Measurements from ENCODE around the gene CHDH.

The CHDH gene

GRCh38 chr3:53823956-53824657 lies 22.1 kb downstream of the CHDH start:
- DNase-seq, result no peak

GRCh38 chr3:53823026-53823955 lies 22.9 kb downstream of the CHDH start:
- no peak for DNase-seq

- no peak for DNase-seq
Measured at GRCh38 chr3:53822331-53822741, 23.9 kb downstream of the CHDH start.

- no peak for DNase-seq
Measured at GRCh38 chr3:53821631-53822121, 24.5 kb downstream of the CHDH start.

- DNase-seq, result no peak
Measured at GRCh38 chr3:53820756-53821580, 25.3 kb downstream of the CHDH start.

- no peak for DNase-seq
Measured at GRCh38 chr3:53820084-53820483, 26.1 kb downstream of the CHDH start.

- no peak for DNase-seq
Measured at GRCh38 chr3:53819163-53819868, 26.9 kb downstream of the CHDH start.

GRCh38 chr3:53818221-53819162 lies 27.7 kb downstream of the CHDH start:
- DNase-seq, result no peak

- no peak for DNase-seq
Measured at GRCh38 chr3:53817809-53818208, 28.4 kb downstream of the CHDH start.

- DNase-seq, result no peak
Measured at GRCh38 chr3:53817211-53817610, 29.0 kb downstream of the CHDH start.

GRCh38 chr3:53816425-53816824 lies 29.8 kb downstream of the CHDH start:
- DNase-seq, result no peak

GRCh38 chr3:53815651-53816050 lies 30.6 kb downstream of the CHDH start:
- no peak for DNase-seq

- DNase-seq, result no peak
Measured at GRCh38 chr3:53815067-53815466, 31.2 kb downstream of the CHDH start.

GRCh38 chr3:53813876-53814275 lies 32.3 kb downstream of the CHDH start:
- DNase-seq, result no peak

- no peak for DNase-seq
Measured at GRCh38 chr3:53813229-53813628, 33.0 kb downstream of the CHDH start.

GRCh38 chr3:53812434-53812833 lies 33.8 kb downstream of the CHDH start:
- DNase-seq, result no peak

- DNase-seq, result no peak
Measured at GRCh38 chr3:53811143-53811927, 34.9 kb downstream of the CHDH start.

GRCh38 chr3:53809764-53810400 lies 36.3 kb downstream of the CHDH start:
- no peak for DNase-seq

- DNase-seq, result no peak
Measured at GRCh38 chr3:53809267-53809666, 37.0 kb downstream of the CHDH start.

- DNase-seq, result no peak
Measured at GRCh38 chr3:53808496-53808895, 37.7 kb downstream of the CHDH start.

Measured in NCI-H526 treated with DMSO at 0.1 percent for 48 hours (cell line).